Amniotic stem cell (primary cell): Measurements from ENCODE around the gene ELOVL5.

Source experiments
- DNase-seq: peaks from one replicate; lab custom pipeline; 2025; lab: John Stamatoyannopoulos, UW

Gene ELOVL5

GRCh38 chr6:53273370-53273769 lies 75.4 kb downstream of the ELOVL5 start:
- DNase-seq = no peak

- no peak for DNase-seq
Observed at GRCh38 chr6:53269827-53270226, 78.9 kb downstream of the ELOVL5 start.

- DNase-seq = no peak
Observed at GRCh38 chr6:53268858-53269608, 79.7 kb downstream of the ELOVL5 start.

- no peak for DNase-seq
Observed at GRCh38 chr6:53266553-53267090, 82.1 kb downstream of the ELOVL5 start.

GRCh38 chr6:53264915-53265607 lies 83.7 kb downstream of the ELOVL5 start:
- DNase-seq = no peak

- no peak for DNase-seq
Observed at GRCh38 chr6:53264337-53264736, 84.4 kb downstream of the ELOVL5 start.

- no peak for DNase-seq
Observed at GRCh38 chr6:53263917-53264316, 84.8 kb downstream of the ELOVL5 start.

- no peak for DNase-seq
Observed at GRCh38 chr6:53259860-53260580, 88.7 kb downstream of the ELOVL5 start.

GRCh38 chr6:53258774-53259155 lies 90.0 kb downstream of the ELOVL5 start:
- no peak for DNase-seq

- no peak for DNase-seq
Observed at GRCh38 chr6:53258076-53258773, 90.5 kb downstream of the ELOVL5 start.

GRCh38 chr6:53257533-53257932 lies 91.2 kb downstream of the ELOVL5 start:
- no peak for DNase-seq

- no peak for DNase-seq
Observed at GRCh38 chr6:53257001-53257400, 91.7 kb downstream of the ELOVL5 start.

GRCh38 chr6:53252177-53252692 lies 96.5 kb downstream of the ELOVL5 start:
- no peak for DNase-seq

GRCh38 chr6:53251033-53251672 lies 97.6 kb downstream of the ELOVL5 start:
- DNase-seq = no peak

- peak; percentile 29 for DNase-seq
Observed at GRCh38 chr6:53250176-53251032, 98.3 kb downstream of the ELOVL5 start.

GRCh38 chr6:53246924-53247323 lies 101.8 kb downstream of the ELOVL5 start:
- no peak for DNase-seq

GRCh38 chr6:53244958-53245357 lies 103.8 kb downstream of the ELOVL5 start:
- DNase-seq = no peak

- no peak for DNase-seq
Observed at GRCh38 chr6:53244399-53244931, 104.3 kb downstream of the ELOVL5 start.

GRCh38 chr6:53241938-53242337 lies 106.8 kb downstream of the ELOVL5 start:
- no peak for DNase-seq

GRCh38 chr6:53240761-53241160 lies 108.0 kb downstream of the ELOVL5 start:
- no peak for DNase-seq
